Measurements from ENCODE around the gene ZBTB4.

ZBTB4 gene

GRCh38 chr17:7479213-7480088, at the start of gene ZBTB4:
ZBTB4 (minus strand) TSS chr17:7479631; CDS start chr17:7466801, 12,830 bp downstream.
- Histone ChIP-seq H3K9ac (ENCODE audit: low read depth in 1 of 2, low read length in 2 of 2) (peak within 1 kb of the TSS; percentile 89 to 95), H3K4me1 (ENCODE audit: control insufficient read depth in 2 of 2, insufficient read depth in 2 of 2, low read length in 2 of 2) (peaks cover 21 to 32% of the 10 kb centered on the region in 2 donors), H3K27ac (ENCODE audit: low read depth in 2 of 2, low read length in 2 of 2) (peak within 1 kb of the TSS; percentile 93 to 95), H3K27me3 (ENCODE audit: control insufficient read depth in 2 of 2, insufficient read depth in 2 of 2, low read length in 2 of 2) (no peaks in the 10 kb centered on the region), H3K36me3 (ENCODE audit: control insufficient read depth in 2 of 2, insufficient read depth in 2 of 2, low read length in 2 of 2) (no peaks in the 10 kb centered on the region), H3K4me3 (ENCODE audit: low read length in 2 of 2) (peak within 1 kb of the TSS; percentile 78 to 85), H3K9me3 (ENCODE audit: control insufficient read depth in 2 of 2, low read length in 2 of 2) (no peaks in the 10 kb centered on the region)

- H3K27me3 ChIP-seq (ENCODE audit: control insufficient read depth in 2 of 2, insufficient read depth in 2 of 2, low read length in 2 of 2) = no peaks in the 10 kb centered on the region
- H3K9ac ChIP-seq (ENCODE audit: low read depth in 1 of 2, low read length in 2 of 2) = no peak overlapping the region
- H3K36me3 ChIP-seq (ENCODE audit: control insufficient read depth in 2 of 2, insufficient read depth in 2 of 2, low read length in 2 of 2) = no peaks in the 10 kb centered on the region
- H3K9me3 ChIP-seq (ENCODE audit: control insufficient read depth in 2 of 2, low read length in 2 of 2) = no peaks in the 10 kb centered on the region
- H3K27ac ChIP-seq (ENCODE audit: low read depth in 2 of 2, low read length in 2 of 2) = no peak overlapping the region
- peaks cover 0 to 4% of the 10 kb centered on the region in 2 donors for H3K4me1 ChIP-seq (ENCODE audit: control insufficient read depth in 2 of 2, insufficient read depth in 2 of 2, low read length in 2 of 2)
- H3K4me3 ChIP-seq (ENCODE audit: low read length in 2 of 2) = no peak overlapping the region
These were observed 49.4 kb upstream of the ZBTB4 start for GRCh38 chr17:7528842-7529241.

GRCh38 chr17:7523033-7523432, 43.6 kb upstream of the ZBTB4 start:
- H3K4me1 ChIP-seq (ENCODE audit: control insufficient read depth in 2 of 2, insufficient read depth in 2 of 2, low read length in 2 of 2) = no peaks in the 10 kb centered on the region
- no peaks in the 10 kb centered on the region for H3K9me3 ChIP-seq (ENCODE audit: control insufficient read depth in 2 of 2, low read length in 2 of 2)
- H3K27ac ChIP-seq (ENCODE audit: low read depth in 2 of 2, low read length in 2 of 2) = no peak overlapping the region
- H3K36me3 ChIP-seq (ENCODE audit: control insufficient read depth in 2 of 2, insufficient read depth in 2 of 2, low read length in 2 of 2) = no peaks in the 10 kb centered on the region
- H3K9ac ChIP-seq (ENCODE audit: low read depth in 1 of 2, low read length in 2 of 2) = no peak overlapping the region
- no peaks in the 10 kb centered on the region for H3K27me3 ChIP-seq (ENCODE audit: control insufficient read depth in 2 of 2, insufficient read depth in 2 of 2, low read length in 2 of 2)
- H3K4me3 ChIP-seq (ENCODE audit: low read length in 2 of 2) = no peak overlapping the region

- H3K27me3 ChIP-seq (ENCODE audit: control insufficient read depth in 2 of 2, insufficient read depth in 2 of 2, low read length in 2 of 2) = no peaks in the 10 kb centered on the region
- no peaks in the 10 kb centered on the region for H3K9me3 ChIP-seq (ENCODE audit: control insufficient read depth in 2 of 2, low read length in 2 of 2)
- H3K4me1 ChIP-seq (ENCODE audit: control insufficient read depth in 2 of 2, insufficient read depth in 2 of 2, low read length in 2 of 2) = peaks cover 9 to 12% of the 10 kb centered on the region in 2 donors
- H3K27ac ChIP-seq (ENCODE audit: low read depth in 2 of 2, low read length in 2 of 2) = peak overlapping the region; percentile 54 to 86
- H3K9ac ChIP-seq (ENCODE audit: low read depth in 1 of 2, low read length in 2 of 2) = peak overlapping the region in 1 of 2 donors; percentile 24
- H3K4me3 ChIP-seq (ENCODE audit: low read length in 2 of 2) = peak overlapping the region; percentile 11 to 17
- H3K36me3 ChIP-seq (ENCODE audit: control insufficient read depth in 2 of 2, insufficient read depth in 2 of 2, low read length in 2 of 2) = peaks cover 32 to 34% of the 10 kb centered on the region in 2 donors
These were observed 36.6 kb upstream of the ZBTB4 start for GRCh38 chr17:7515911-7516610.

GRCh38 chr17:7513850-7514419, 34.5 kb upstream of the ZBTB4 start:
- Histone ChIP-seq H3K27ac (ENCODE audit: low read depth in 2 of 2, low read length in 2 of 2) (no peak overlapping the region), H3K4me1 (ENCODE audit: control insufficient read depth in 2 of 2, insufficient read depth in 2 of 2, low read length in 2 of 2) (peaks cover 9 to 12% of the 10 kb centered on the region in 2 donors), H3K9ac (ENCODE audit: low read depth in 1 of 2, low read length in 2 of 2) (no peak overlapping the region), H3K9me3 (ENCODE audit: control insufficient read depth in 2 of 2, low read length in 2 of 2) (no peaks in the 10 kb centered on the region), H3K4me3 (ENCODE audit: low read length in 2 of 2) (no peak overlapping the region), H3K27me3 (ENCODE audit: control insufficient read depth in 2 of 2, insufficient read depth in 2 of 2, low read length in 2 of 2) (no peaks in the 10 kb centered on the region), H3K36me3 (ENCODE audit: control insufficient read depth in 2 of 2, insufficient read depth in 2 of 2, low read length in 2 of 2) (peaks cover 51 to 52% of the 10 kb centered on the region in 2 donors)

GRCh38 chr17:7512824-7513540, 33.6 kb upstream of the ZBTB4 start:
- H3K4me1 ChIP-seq (ENCODE audit: control insufficient read depth in 2 of 2, insufficient read depth in 2 of 2, low read length in 2 of 2) = peaks cover 9 to 12% of the 10 kb centered on the region in 2 donors
- H3K9me3 ChIP-seq (ENCODE audit: control insufficient read depth in 2 of 2, low read length in 2 of 2) = no peaks in the 10 kb centered on the region
- H3K4me3 ChIP-seq (ENCODE audit: low read length in 2 of 2) = no peak overlapping the region
- H3K9ac ChIP-seq (ENCODE audit: low read depth in 1 of 2, low read length in 2 of 2) = no peak overlapping the region
- H3K27ac ChIP-seq (ENCODE audit: low read depth in 2 of 2, low read length in 2 of 2) = no peak overlapping the region
- H3K36me3 ChIP-seq (ENCODE audit: control insufficient read depth in 2 of 2, insufficient read depth in 2 of 2, low read length in 2 of 2) = peaks cover 60 to 62% of the 10 kb centered on the region in 2 donors
- H3K27me3 ChIP-seq (ENCODE audit: control insufficient read depth in 2 of 2, insufficient read depth in 2 of 2, low read length in 2 of 2) = no peaks in the 10 kb centered on the region

- Histone ChIP-seq H3K36me3 (ENCODE audit: control insufficient read depth in 2 of 2, insufficient read depth in 2 of 2, low read length in 2 of 2) (peaks cover 64 to 65% of the 10 kb centered on the region in 2 donors), H3K4me1 (ENCODE audit: control insufficient read depth in 2 of 2, insufficient read depth in 2 of 2, low read length in 2 of 2) (peaks cover 9 to 12% of the 10 kb centered on the region in 2 donors), H3K27me3 (ENCODE audit: control insufficient read depth in 2 of 2, insufficient read depth in 2 of 2, low read length in 2 of 2) (no peaks in the 10 kb centered on the region), H3K4me3 (ENCODE audit: low read length in 2 of 2) (no peak overlapping the region), H3K9ac (ENCODE audit: low read depth in 1 of 2, low read length in 2 of 2) (no peak overlapping the region), H3K27ac (ENCODE audit: low read depth in 2 of 2, low read length in 2 of 2) (no peak overlapping the region), H3K9me3 (ENCODE audit: control insufficient read depth in 2 of 2, low read length in 2 of 2) (no peaks in the 10 kb centered on the region)
These were observed 32.7 kb upstream of the ZBTB4 start for GRCh38 chr17:7512105-7512504.

DNA sequence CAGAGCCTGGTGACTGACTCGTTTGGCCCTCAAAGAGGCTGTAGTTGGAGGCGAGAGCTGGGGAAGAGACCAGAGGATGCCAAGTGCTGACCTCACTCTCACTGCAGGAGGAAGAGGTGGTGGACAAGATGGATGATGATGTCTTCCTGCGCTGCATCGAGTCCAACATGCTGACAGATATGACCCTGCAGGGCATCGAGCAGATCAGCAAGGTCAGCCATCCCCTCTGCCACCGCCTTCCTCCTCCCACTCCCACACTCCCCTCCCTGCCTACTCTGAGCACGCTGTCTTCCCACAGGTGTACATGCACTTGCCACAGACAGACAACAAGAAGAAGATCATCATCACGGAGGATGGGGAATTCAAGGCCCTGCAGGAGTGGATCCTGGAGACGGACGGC, 31.7 kb upstream of the ZBTB4 start:
- Histone ChIP-seq H3K4me1 (ENCODE audit: control insufficient read depth in 2 of 2, insufficient read depth in 2 of 2, low read length in 2 of 2) (peaks cover 9 to 11% of the 10 kb centered on the region in 2 donors), H3K9ac (ENCODE audit: low read depth in 1 of 2, low read length in 2 of 2) (no peak overlapping the region), H3K27me3 (ENCODE audit: control insufficient read depth in 2 of 2, insufficient read depth in 2 of 2, low read length in 2 of 2) (no peaks in the 10 kb centered on the region), H3K9me3 (ENCODE audit: control insufficient read depth in 2 of 2, low read length in 2 of 2) (no peaks in the 10 kb centered on the region), H3K4me3 (ENCODE audit: low read length in 2 of 2) (no peak overlapping the region), H3K27ac (ENCODE audit: low read depth in 2 of 2, low read length in 2 of 2) (no peak overlapping the region), H3K36me3 (ENCODE audit: control insufficient read depth in 2 of 2, insufficient read depth in 2 of 2, low read length in 2 of 2) (peaks cover 69 to 75% of the 10 kb centered on the region in 2 donors)

- no peaks in the 10 kb centered on the region for H3K9me3 ChIP-seq (ENCODE audit: control insufficient read depth in 2 of 2, low read length in 2 of 2)
- H3K4me1 ChIP-seq (ENCODE audit: control insufficient read depth in 2 of 2, insufficient read depth in 2 of 2, low read length in 2 of 2) = peaks cover 0 to 1% of the 10 kb centered on the region in 2 donors
- peaks cover 73 to 81% of the 10 kb centered on the region in 2 donors for H3K36me3 ChIP-seq (ENCODE audit: control insufficient read depth in 2 of 2, insufficient read depth in 2 of 2, low read length in 2 of 2)
- H3K27ac ChIP-seq (ENCODE audit: low read depth in 2 of 2, low read length in 2 of 2) = no peak overlapping the region
- H3K27me3 ChIP-seq (ENCODE audit: control insufficient read depth in 2 of 2, insufficient read depth in 2 of 2, low read length in 2 of 2) = no peaks in the 10 kb centered on the region
- no peak overlapping the region for H3K9ac ChIP-seq (ENCODE audit: low read depth in 1 of 2, low read length in 2 of 2)
- H3K4me3 ChIP-seq (ENCODE audit: low read length in 2 of 2) = no peak overlapping the region
These were observed 30.5 kb upstream of the ZBTB4 start for GRCh38 chr17:7509937-7510336.

Data from mucosa of rectum (tissue), 2 donors.